Keratinocyte (primary cell): ENCODE measurements around the gene AIG1. TPM values are rescaled to one million over a fixed set of nuclear protein-coding genes. Genes with fewer than 3 reads are reported as not detected.

Source experiments
- DNase-seq: peaks from one replicate; pipeline ENCODE4 v3.0.0-alpha.2; 2011; ENCODE audit warnings: low read depth, missing footprints, low spot score
- FAIRE-seq: peaks from 2 replicates; lab custom pipeline; 2011; peaks lifted over from hg19 to GRCh38; lab: Jason Lieb, UNC
- H2AFZ ChIP-seq: 2 replicates; pipeline ENCODE4 v1.6.0; 2012; ENCODE audit warnings: low read length, control low read depth, inconsistent platforms; ENCODE audit not compliant: control insufficient read depth
- H3K27ac ChIP-seq: 2 replicates; pipeline ENCODE4 v1.5.1; 2011; ENCODE audit warnings: low read length; ENCODE audit not compliant: control insufficient read depth, insufficient read depth
- H3K27me3 ChIP-seq: 3 replicates; pipeline ENCODE4 v1.6.0; 2011; ENCODE audit warnings: low read length; ENCODE audit not compliant: control insufficient read depth, insufficient read depth; ENCODE audit errors: extremely low read depth
- H3K36me3 ChIP-seq, 2 experiments: 2 replicates in 1 of 2; 3 replicates in 1 of 2; pipeline ENCODE4 v1.5.1; 2011; ENCODE audit warnings: low read length in 2 of 2, mild to moderate bottlenecking in 1 of 2; ENCODE audit not compliant: control insufficient read depth in 2 of 2, insufficient read depth in 2 of 2; ENCODE audit errors: extremely low read depth in 1 of 2
- H3K4me1 ChIP-seq: 3 replicates; pipeline ENCODE4 v1.5.1; 2011; ENCODE audit warnings: low read length; ENCODE audit not compliant: control insufficient read depth, insufficient read depth; ENCODE audit errors: extremely low read depth
- H3K4me2 ChIP-seq: 3 replicates; pipeline ENCODE4 v1.6.0; 2011; ENCODE audit warnings: low read depth, low read length; ENCODE audit not compliant: control insufficient read depth, insufficient read depth; ENCODE audit errors: extremely low read depth
- H3K4me3 ChIP-seq, 3 experiments: fragments of 200-600 bp in 1 of 3; sonication (generic) in 1 of 3; 2 replicates in 2 of 3; 3 replicates in 1 of 3; pipeline ENCODE4 v1.5.1; 2011 to 2016; ENCODE audit warnings: low read length in 3 of 3, mild to moderate bottlenecking in 3 of 3, control low read depth in 2 of 3, inconsistent platforms in 1 of 3, low read depth in 1 of 3, mixed read lengths in 1 of 3, mixed run types in 1 of 3, moderate library complexity in 1 of 3; ENCODE audit not compliant: control insufficient read depth in 2 of 3, insufficient read depth in 2 of 3; ENCODE audit errors: extremely low read depth in 1 of 3
- H3K79me2 ChIP-seq: 2 replicates; pipeline ENCODE4 v1.6.0; 2012; ENCODE audit warnings: low read length; ENCODE audit not compliant: control insufficient read depth, insufficient read depth
- H3K9ac ChIP-seq: 3 replicates; pipeline ENCODE4 v1.6.0; 2011; ENCODE audit warnings: low read length; ENCODE audit not compliant: control insufficient read depth, insufficient read depth; ENCODE audit errors: extremely low read depth
- H3K9me1 ChIP-seq: 3 replicates; pipeline ENCODE4 v1.6.0; 2011; ENCODE audit warnings: low read length; ENCODE audit not compliant: control insufficient read depth, insufficient read depth; ENCODE audit errors: extremely low read depth
- H3K9me3 ChIP-seq: 2 replicates; pipeline ENCODE4 v1.5.1; 2012; ENCODE audit warnings: low read depth, low read length; ENCODE audit not compliant: control insufficient read depth
- H4K20me1 ChIP-seq: 3 replicates; pipeline ENCODE4 v1.6.0; 2011; ENCODE audit warnings: low read length; ENCODE audit not compliant: control insufficient read depth, insufficient read depth; ENCODE audit errors: extremely low read depth
- EZH2 ChIP-seq: IDR thresholded peaks from one replicate; pipeline ENCODE4 v1.6.1; 2012; ENCODE audit warnings: inconsistent platforms, mild to moderate bottlenecking, low read length, moderate library complexity
- dilution Hi-C: fragments of 300-500 bp; cut with MboI; formaldehyde crosslinking; loops from one replicate; pipeline ENCODE4 v1.7.0; 2020; ENCODE audit warnings: low sequenced_read_pairs; ENCODE audit not compliant: extremely low pct_ligation_motif_present
- polyA plus RNA-seq, 5 experiments: library from polyadenylated mRNA; depleted of rRNA in 3 of 5; stranded (reverse) in 3 of 5; stranded (forward) in 1 of 5; unstranded in 1 of 5; fragments of >200 nt; gene quantifications; 1 replicate in 1 of 5; 2 replicates in 3 of 5; 3 replicates in 1 of 5; pipeline versions ENCODE4 v1.2.1 to v1.2.3, GENCODE V29; 2011 to 2012; ENCODE audit warnings: missing spikeins in 2 of 5, low read depth in 1 of 5, low replicate concordance in 1 of 5
- TF ChIP-seq, protein P1 (sequence below), 3 experiments: IDR thresholded peaks in 1 of 3; conservative IDR thresholded peaks in 1 of 3; optimal IDR thresholded peaks in 1 of 3; 2 replicates in 2 of 3; 3 replicates in 1 of 3; pipeline versions ENCODE3 to v1.5.1; 2011; ENCODE audit warnings: low read length in 3 of 3, mild to moderate bottlenecking in 3 of 3, moderate library complexity in 2 of 3, control low read depth in 1 of 3, inconsistent platforms in 1 of 3; ENCODE audit not compliant: insufficient read depth in 2 of 3; ENCODE audit errors: extremely low read depth in 1 of 3

AIG1 gene
- polyA plus RNA-seq, 1 donor (not counting 4 experiments of a cell fraction or from before 2014, with no cell fraction given): 77.1 TPM

DNA sequence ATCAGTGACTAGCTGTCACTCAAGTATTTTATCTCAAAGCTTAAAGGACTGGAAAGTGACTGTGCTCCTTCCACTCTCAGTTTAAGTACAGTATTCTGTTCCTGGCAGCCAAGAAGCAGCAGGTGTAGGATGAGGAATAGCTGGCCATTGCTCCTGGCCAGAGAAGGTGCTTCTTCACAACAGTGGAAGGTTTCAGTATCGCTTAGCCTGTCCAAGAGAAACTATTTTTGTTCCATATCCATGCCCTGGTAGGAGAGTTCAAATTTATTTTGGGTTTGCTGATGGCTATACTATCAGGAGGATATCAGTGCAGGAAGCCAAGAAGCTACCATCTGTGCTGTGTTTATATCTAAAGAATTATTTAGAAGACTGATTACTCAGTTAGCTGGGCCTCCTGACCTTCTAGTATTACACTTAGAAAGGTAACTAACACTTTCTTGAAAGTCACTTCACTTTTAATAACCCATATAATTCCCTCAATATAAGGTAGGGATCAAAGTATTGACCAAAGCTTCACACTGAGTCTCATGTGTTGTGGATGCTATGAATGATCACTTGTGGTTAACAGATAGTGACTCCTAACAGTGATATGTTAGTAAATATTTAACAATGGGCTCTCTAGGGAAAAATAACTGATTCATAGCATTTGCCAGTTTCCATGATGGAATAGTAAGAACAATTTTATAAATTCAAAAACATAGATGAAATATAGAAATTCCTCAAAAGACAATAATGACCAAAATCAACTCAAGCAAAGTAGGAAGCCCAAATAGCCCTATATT is 99.9 kb downstream of the AIG1 start:
- Histone ChIP-seq H3K27ac (no peak overlapping the region), H3K27me3 (no peaks in the 10 kb centered on the region), H4K20me1 (no peaks in the 10 kb centered on the region), H3K4me2 (no peak overlapping the region), H3K9ac (no peak overlapping the region), H3K9me1 (no peaks in the 10 kb centered on the region), H3K36me3 (peaks cover 3 to 4% of the 10 kb centered on the region in 2 experiments), H2AFZ (no peak overlapping the region), H3K4me1 (peaks cover 26% of the 10 kb centered on the region), H3K79me2 (no peaks in the 10 kb centered on the region), H3K4me3 (no peak overlapping the region), H3K9me3 (no peaks in the 10 kb centered on the region)
- FAIRE-seq: no peak
- TF ChIP-seq EZH2: no peak
- TF ChIP-seq, protein P1, sequence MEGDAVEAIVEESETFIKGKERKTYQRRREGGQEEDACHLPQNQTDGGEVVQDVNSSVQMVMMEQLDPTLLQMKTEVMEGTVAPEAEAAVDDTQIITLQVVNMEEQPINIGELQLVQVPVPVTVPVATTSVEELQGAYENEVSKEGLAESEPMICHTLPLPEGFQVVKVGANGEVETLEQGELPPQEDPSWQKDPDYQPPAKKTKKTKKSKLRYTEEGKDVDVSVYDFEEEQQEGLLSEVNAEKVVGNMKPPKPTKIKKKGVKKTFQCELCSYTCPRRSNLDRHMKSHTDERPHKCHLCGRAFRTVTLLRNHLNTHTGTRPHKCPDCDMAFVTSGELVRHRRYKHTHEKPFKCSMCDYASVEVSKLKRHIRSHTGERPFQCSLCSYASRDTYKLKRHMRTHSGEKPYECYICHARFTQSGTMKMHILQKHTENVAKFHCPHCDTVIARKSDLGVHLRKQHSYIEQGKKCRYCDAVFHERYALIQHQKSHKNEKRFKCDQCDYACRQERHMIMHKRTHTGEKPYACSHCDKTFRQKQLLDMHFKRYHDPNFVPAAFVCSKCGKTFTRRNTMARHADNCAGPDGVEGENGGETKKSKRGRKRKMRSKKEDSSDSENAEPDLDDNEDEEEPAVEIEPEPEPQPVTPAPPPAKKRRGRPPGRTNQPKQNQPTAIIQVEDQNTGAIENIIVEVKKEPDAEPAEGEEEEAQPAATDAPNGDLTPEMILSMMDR (optimal IDR thresholded peaks at IDR 0.05 in 1 of 3, IDR thresholded peaks at IDR 0.05 in 1 of 3, conservative IDR thresholded peaks at IDR 0.05 in 1 of 3; ENCODE audit: extremely low read depth in 1 of 3, insufficient read depth in 2 of 3, low read length in 3 of 3): no peak
- no peak for DNase-seq
- dilution Hi-C loops: no loop called here

DNA sequence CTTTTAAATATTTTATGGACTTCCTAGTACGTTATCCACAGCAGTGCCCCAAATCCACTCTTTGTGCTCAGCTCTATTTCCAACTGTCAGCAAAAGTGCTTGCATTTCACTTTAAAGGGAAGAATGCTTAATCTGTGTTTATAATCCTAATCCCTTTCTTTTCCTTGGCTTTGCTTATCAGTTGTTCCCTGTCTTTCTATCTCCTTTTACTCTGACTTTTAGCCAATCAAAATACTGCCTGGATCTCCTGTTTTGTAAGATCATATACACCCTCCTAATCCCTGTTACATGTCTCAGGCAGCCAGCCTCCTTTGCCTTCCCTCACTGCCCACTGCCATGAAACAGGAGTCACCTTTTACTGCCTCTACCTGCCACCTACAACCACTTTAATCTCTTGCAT is 102.9 kb downstream of the AIG1 start:
- DNase-seq: no peak
- FAIRE-seq: no peak
- Histone ChIP-seq H3K27me3 (no peaks in the 10 kb centered on the region), H2AFZ (no peak overlapping the region), H3K27ac (no peak overlapping the region), H3K79me2 (no peaks in the 10 kb centered on the region), H3K4me2 (no peak overlapping the region), H3K4me1 (peaks cover 10% of the 10 kb centered on the region), H4K20me1 (no peaks in the 10 kb centered on the region), H3K9me3 (no peaks in the 10 kb centered on the region), H3K9ac (no peak overlapping the region), H3K36me3 (peaks cover 3 to 6% of the 10 kb centered on the region in 2 experiments), H3K9me1 (no peaks in the 10 kb centered on the region), H3K4me3 (no peak overlapping the region)
- dilution Hi-C loops: no loop called here
- TF ChIP-seq, protein P1 (optimal IDR thresholded peaks at IDR 0.05 in 1 of 3, IDR thresholded peaks at IDR 0.05 in 1 of 3, conservative IDR thresholded peaks at IDR 0.05 in 1 of 3; ENCODE audit: extremely low read depth in 1 of 3, insufficient read depth in 2 of 3, low read length in 3 of 3): no peak
- no peak for TF ChIP-seq EZH2
